GM12875 (cell line): ENCODE data around the gene GALNT9.

ENCODE experiments used
- H3K4me3 ChIP-seq: one replicate; pipeline ENCODE4 v1.5.1; 2011; ENCODE audit warnings: low read depth, low read length, control low read depth
- TF ChIP-seq, protein P1 (sequence below): IDR thresholded peaks from 2 replicates; pipeline ENCODE4 v1.5.1; 2011; ENCODE audit warnings: low read depth, mild to moderate bottlenecking, control low read depth, inconsistent platforms, low read length, moderate library complexity, borderline replicate concordance; ENCODE audit not compliant: insufficient read depth

GALNT9 gene

DNA sequence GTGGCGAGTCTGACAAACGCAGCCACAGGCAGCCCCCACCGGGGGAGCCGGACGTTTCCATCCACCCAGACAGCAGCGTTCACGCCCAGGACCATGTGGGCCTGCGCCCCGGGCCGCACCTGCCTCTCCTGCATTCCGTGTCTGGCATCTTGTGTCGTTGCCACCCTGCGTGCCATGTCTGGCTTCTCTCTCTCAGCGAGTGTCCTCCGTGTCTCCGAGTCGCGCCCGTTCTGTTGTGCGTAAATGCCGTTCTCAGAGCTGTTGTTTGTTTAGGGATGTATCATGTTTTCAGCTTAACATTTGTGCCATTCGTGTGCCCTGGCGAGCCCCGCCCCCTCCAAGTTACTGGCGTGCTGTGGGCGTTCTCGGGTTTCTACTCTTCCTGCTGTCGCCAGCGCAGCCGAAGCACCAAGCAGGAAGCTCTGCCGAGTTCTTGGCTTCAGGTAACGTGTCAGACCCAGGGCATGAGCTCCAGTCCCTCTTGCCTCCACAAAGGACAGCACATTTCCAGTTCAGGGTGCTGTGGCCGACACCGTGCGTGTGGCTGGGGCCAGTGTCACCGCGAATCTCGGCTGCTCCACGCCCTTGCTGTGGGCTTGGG, 150.5 kb downstream of the GALNT9 start:
- TF ChIP-seq, protein P1, sequence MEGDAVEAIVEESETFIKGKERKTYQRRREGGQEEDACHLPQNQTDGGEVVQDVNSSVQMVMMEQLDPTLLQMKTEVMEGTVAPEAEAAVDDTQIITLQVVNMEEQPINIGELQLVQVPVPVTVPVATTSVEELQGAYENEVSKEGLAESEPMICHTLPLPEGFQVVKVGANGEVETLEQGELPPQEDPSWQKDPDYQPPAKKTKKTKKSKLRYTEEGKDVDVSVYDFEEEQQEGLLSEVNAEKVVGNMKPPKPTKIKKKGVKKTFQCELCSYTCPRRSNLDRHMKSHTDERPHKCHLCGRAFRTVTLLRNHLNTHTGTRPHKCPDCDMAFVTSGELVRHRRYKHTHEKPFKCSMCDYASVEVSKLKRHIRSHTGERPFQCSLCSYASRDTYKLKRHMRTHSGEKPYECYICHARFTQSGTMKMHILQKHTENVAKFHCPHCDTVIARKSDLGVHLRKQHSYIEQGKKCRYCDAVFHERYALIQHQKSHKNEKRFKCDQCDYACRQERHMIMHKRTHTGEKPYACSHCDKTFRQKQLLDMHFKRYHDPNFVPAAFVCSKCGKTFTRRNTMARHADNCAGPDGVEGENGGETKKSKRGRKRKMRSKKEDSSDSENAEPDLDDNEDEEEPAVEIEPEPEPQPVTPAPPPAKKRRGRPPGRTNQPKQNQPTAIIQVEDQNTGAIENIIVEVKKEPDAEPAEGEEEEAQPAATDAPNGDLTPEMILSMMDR, result no peak
- no peak overlapping the region for H3K4me3 ChIP-seq

DNA sequence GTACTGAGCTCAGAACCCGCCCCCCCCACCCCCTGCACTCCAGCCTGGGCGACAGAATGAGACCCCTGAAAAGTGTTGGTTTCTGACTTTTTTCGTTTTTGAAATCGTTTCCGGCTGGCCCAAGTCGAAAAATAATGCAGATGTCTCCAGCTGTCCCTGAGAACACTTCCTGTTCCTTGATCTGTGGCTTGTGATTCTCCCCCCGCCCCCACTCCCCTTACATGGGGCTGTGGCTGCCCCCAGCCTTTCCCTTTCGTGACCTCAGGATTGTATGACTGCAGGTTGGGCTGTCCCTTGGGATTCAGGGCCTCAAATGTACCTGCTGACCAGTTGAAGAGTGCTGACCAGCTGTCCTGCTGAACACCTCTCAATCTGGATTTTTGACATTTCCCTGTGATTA, 151.1 kb downstream of the GALNT9 start:
- TF ChIP-seq, protein P1, result no peak
- H3K4me3 ChIP-seq, result no peak overlapping the region

DNA sequence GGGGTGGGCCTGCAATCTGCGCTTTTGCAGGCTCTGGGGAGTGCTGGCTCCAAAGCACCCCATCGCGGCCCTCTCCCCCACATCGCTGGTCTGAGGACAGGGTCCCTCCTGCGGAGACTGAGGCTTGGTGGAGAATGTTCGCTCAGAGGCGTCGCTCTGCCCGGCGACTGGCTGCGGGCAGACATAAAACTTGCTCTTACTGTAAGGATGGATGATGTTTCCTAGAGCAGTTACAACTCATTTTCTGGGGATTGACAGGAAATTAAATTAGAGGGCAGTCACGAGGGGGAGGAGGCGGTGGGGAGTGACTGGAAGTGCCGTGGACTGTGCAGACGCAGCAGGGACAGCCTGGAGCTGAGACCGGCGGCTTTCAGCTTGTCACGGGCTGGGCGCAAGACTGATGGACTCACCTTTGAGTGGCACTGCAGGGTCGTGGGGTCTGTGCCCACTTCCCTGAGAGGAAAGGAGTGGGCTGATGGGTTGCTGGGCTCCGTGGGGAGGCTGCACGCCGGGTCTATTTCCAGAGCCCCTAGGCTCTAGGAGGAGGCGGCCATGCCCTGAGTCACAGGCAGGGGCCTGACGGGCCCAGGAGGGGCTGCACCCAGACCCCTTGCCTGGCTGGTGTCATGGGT, 152.4 kb downstream of the GALNT9 start:
- TF ChIP-seq, protein P1, result no peak
- H3K4me3 ChIP-seq, result no peak overlapping the region

DNA sequence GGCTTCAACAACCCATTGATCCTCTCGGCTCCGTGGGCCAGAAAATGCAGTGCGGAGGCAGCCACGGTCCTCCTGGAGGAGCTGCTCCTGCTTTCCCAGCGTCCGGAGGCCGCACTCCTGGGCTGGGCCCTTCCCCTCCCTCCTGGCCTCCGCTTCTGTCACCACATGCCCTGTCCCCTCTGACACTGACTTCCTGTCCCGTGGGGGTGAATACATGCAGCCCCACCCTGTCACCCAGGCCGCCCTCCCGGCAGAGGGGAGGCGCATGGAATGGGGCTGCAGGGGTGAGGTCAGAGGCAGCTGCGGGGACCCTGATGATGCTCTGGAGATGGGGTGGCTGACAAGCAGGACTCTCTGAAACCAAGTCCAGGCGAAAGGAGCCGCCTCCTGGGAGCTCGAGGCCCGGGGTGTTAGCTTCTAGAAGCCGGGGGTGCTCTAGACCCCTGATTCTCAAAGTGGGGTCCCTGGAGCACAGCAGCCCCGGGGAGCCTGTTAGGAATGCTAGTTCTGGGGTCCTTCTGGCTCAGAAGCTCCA, 152.9 kb downstream of the GALNT9 start:
- H3K4me3 ChIP-seq, result no peak overlapping the region
- TF ChIP-seq, protein P1, result no peak

DNA sequence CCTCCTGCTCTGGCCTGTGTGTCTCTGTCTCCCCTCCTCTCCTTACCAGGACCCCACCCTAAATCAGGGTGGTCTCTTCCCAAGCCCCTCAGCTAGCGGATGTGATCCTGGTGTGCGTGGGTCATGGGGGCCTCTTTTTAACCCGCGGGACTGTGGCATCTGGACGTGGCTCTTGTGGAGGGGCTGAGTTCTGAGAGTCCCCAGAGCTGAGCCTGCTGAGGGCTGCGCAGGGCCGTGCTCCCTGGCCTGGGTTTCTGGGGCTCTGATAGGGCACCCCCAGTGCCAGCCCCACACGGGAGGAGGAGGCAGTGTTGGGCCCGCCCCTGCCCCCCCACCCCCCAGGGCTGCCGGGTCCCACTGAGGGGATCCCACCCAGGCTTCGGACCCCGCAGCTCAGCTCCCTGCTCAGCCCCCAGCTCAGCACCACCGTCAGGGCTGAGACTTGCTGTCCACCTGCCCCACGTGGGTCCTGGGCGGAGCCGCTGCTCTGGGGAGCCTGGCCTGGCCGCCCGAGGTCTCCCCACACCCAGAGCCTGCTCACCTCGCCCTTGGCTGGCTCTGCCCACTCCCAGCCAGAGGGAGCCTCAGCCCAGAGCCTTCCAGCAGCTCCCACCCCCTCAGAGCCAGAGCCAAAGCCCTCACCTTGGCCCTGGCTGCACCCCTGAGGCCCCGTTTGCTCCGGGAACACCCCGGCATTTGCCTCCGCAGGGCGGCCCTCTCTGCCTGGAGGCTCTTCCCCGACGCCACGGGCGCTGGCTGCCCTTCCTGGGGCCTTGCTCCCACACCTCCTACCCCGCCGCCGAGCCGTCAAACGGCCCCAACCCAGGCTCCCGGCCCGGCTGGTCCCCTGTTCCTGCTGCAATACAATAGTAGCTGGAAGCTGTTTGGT, 153.6 kb downstream of the GALNT9 start:
- TF ChIP-seq, protein P1, result no peak
- no peak overlapping the region for H3K4me3 ChIP-seq

DNA sequence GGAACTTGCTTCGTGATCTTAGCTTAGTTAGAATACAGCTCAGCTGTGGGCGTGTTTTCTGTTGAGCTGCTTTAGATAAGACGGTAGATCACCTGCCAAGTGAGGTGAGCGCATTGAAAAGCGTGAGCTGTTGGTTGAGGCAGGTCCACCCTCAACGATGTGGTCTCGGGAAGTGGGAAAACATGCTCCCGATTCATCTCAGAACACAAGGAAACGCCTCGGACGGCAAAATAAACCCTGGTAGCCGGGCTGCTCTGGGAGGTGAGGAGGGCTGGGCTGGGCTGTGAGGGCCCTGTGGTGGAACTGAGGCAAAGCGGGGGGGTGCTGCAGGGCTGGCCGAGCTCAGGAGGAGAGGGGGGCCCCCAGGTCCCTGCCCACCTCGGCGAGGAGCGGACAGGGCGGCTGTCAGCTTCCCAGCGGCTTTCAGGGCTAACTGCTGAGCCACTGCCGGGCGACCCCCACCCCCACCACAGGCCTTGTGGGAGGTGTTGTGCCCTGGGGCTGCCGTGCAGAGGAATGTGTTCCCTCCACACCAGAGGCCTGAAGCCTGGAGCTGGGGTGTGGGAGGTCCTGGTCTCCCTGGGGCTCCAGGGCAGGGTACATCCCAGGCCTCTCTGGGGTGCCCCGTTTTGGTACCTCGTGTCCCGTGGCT, 154.4 kb downstream of the GALNT9 start:
- H3K4me3 ChIP-seq, result no peak overlapping the region

More for the DNA sequence above, 154.4 kb downstream of the GALNT9 start:
- TF ChIP-seq, protein P1, result no peak
